SK-MEL-5 (cell line): ENCODE results near the gene ATIC. TPM values are rescaled to one million over a fixed set of nuclear protein-coding genes. Genes with fewer than 3 reads are reported as not detected.

Experiments
- DNase-seq: peaks from one replicate; pipeline ENCODE4 v3.0.0-alpha.2; 2016; ENCODE audit warnings: low read depth, low spot score
- in situ Hi-C: cut with HindIII; loops from 2 replicates; pipeline ENCODE4 v1.10.0; 2016; ENCODE audit warnings: low sequenced_read_pairs, high pct_unique_total_duplicates, low pct_unique_long_range_greater_than_20kb
- polyA plus RNA-seq, 2 experiments: library from polyadenylated mRNA; depleted of rRNA; stranded (reverse); fragments of >200 nt; gene quantifications; 2 replicates each; pipeline ENCODE4 v1.2.3, GENCODE V29; 2015
- total RNA-seq: library from RNA; depleted of rRNA; stranded (reverse); fragments of >200 nt; shearing (Covaris generic); gene quantifications from 2 replicates; pipeline ENCODE4 v1.2.3, GENCODE V29; 2014; rRNA removed

The ATIC gene
- 45.8 and 51.8 TPM in 2 replicates for total RNA-seq
- polyA plus RNA-seq (2015; cell fraction: cytosol; rRNA removed): 133 and 159 TPM in 2 replicates
- 181 and 196 TPM in 2 replicates for polyA plus RNA-seq (2015; cell fraction: nucleus; rRNA removed)

GRCh38 chr2:215311625-215312396, at the start of gene ATIC:
ATIC (plus strand) TSS chr2:215312059; CDS start chr2:215312143, 84 bp downstream.
- peak; percentile 95 for DNase-seq
- in situ Hi-C loops: no loop called here

- in situ Hi-C loops: no loop called here
- no peak for DNase-seq
These were observed 49.6 kb upstream of the ATIC start for GRCh38 chr2:215262303-215262702.

GRCh38 chr2:215262741-215263362, 49.0 kb upstream of the ATIC start:
- DNase-seq: no peak
- in situ Hi-C loops: no loop called here

- no peak for DNase-seq
- in situ Hi-C loops: no loop called here
These were observed 47.5 kb upstream of the ATIC start for GRCh38 chr2:215264374-215264773.

- in situ Hi-C loops: no loop called here
- DNase-seq: peak; percentile 90
These were observed 42.3 kb upstream of the ATIC start for GRCh38 chr2:215269397-215270117.

GRCh38 chr2:215270118-215270451, 41.8 kb upstream of the ATIC start:
- in situ Hi-C loops: no loop called here

GRCh38 chr2:215271446-215271845, 40.4 kb upstream of the ATIC start:
- no peak for DNase-seq
- in situ Hi-C loops: no loop called here

More at GRCh38 chr2:215270118-215270451, 41.8 kb upstream of the ATIC start:
- no peak for DNase-seq

GRCh38 chr2:215272918-215273317, 38.9 kb upstream of the ATIC start:
- in situ Hi-C loops: no loop called here
- no peak for DNase-seq

GRCh38 chr2:215274829-215275228, 37.0 kb upstream of the ATIC start:
- in situ Hi-C loops: no loop called here
- no peak for DNase-seq

GRCh38 chr2:215275824-215276223, 36.0 kb upstream of the ATIC start:
- in situ Hi-C loops: no loop called here
- no peak for DNase-seq

GRCh38 chr2:215277944-215278343, 33.9 kb upstream of the ATIC start:
- DNase-seq: no peak
- in situ Hi-C loops: no loop called here

- in situ Hi-C loops: no loop called here
- DNase-seq: no peak
These were observed 31.5 kb upstream of the ATIC start for GRCh38 chr2:215280326-215280725.

- in situ Hi-C loops: no loop called here
- no peak for DNase-seq
These were observed 28.6 kb upstream of the ATIC start for GRCh38 chr2:215283221-215283620.

- no peak for DNase-seq
- in situ Hi-C loops: no loop called here
These were observed 25.6 kb upstream of the ATIC start for GRCh38 chr2:215286309-215286708.

GRCh38 chr2:215288112-215288815, 23.6 kb upstream of the ATIC start:
- in situ Hi-C loops: no loop called here
- no peak for DNase-seq

- no peak for DNase-seq
- in situ Hi-C loops: no loop called here
These were observed 20.8 kb upstream of the ATIC start for GRCh38 chr2:215290980-215291599.

- in situ Hi-C loops: no loop called here
These were observed 18.0 kb upstream of the ATIC start for GRCh38 chr2:215293879-215294278.

More at GRCh38 chr2:215293879-215294278, 18.0 kb upstream of the ATIC start:
- DNase-seq: no peak
